Erythroblast (primary cell): ENCODE results near the gene CFAP97D2.

ENCODE experiments used
- GATA1 ChIP-seq: IDR thresholded peaks from 2 replicates; pipeline ENCODE4 v1.6.1; 2011; ENCODE audit warnings: low read depth, mild to moderate bottlenecking, control low read depth, low read length, moderate library complexity
- POLR2A ChIP-seq: IDR thresholded peaks from 2 replicates; pipeline ENCODE4 v1.6.1; 2011; ENCODE audit warnings: mild to moderate bottlenecking, low read length

DNA sequence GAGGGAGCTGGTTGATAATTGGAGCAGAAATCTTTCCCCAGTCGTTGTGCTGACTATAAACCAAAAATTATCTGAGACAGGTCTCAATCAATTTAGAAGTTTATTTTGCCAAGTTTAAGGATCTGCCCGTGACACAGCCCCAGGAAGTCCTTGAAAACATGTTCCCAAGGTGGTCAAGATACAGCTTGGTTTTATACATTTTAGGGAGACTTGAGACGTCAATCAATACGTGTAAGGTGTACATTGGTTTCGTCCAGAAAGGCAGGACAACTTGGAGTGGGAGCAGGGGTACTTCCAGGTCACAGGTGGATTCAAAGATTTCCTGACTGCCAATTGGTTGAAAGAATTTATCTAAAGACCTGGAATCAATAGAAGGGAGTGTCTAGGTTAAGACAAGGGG, 17.6 kb downstream of the CFAP97D2 start:
- TF ChIP-seq POLR2A (no peak), GATA1 (no peak)
